NCI-H510A (cell line): ENCODE results near the gene MLKL.

Experiments
- DNase-seq: peaks from one replicate; lab custom pipeline; 2025; lab: John Stamatoyannopoulos, UW

Gene MLKL

DNA sequence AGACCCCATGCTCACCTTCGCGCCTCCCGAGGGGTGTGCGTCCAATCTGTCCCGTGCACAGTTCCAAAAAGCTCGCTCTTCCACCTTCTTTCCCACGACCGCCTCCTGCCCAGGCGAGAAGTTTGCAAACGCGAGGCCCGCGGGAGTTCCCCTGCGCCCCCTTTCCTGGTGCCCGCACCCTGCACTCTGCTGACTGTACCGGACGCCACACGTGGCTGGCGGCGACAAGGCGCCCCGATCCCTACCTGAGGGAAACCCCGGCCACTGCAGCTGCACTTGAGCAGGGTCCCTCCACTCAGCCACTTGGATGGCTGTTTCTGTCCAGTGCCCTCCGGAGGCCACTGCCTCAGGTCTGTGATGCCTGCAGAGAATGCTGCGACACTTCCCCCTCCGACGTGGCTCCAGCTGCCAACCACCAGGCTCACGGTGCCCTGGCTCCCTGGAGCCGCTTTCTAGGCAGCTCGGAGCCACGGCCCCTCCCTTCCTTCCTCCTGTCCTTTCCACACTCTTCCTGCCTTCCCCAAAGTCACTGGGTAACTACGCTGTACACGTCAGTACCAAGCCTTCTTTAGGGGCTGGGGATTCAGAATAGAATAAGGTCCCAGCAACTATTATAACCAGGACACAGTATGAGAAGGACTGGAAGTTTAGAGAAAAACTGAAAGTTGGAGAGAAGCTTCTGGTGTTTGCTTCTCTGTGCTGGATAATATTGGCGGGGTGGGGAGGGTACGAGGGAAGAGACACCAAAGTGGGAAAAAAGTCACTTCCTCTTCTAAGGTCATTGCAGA lies at the start of gene MLKL:
MLKL (minus strand) TSS at position 425 of the 788 bp plus-strand sequence. CDS start 5,105 bp downstream, outside the sequence.
- DNase-seq, result peak; percentile 30

- DNase-seq, result no peak
Observed at GRCh38 chr16:74749291-74750055, 48.8 kb upstream of the MLKL start.

DNA sequence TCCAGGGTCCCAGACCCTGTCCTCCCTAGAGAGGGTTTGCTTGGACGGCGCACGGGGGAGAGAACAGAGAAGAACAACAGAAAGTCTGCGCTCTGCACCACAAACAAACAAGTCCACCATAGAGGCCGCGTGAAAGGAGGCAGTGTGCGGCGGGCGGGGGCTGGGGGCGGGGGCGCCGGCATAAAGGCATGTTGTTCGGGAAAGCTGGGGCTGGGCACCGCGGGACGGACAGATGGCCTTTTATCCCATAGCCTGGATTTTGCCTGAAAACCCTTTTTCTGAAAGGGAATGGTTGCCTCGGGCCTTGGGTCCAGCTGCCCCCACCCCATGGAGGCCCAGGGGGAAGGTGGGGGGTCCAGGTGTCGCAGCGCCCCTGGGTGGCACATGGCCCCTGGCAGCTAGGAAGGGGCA lies 48.0 kb upstream of the MLKL start:
- no peak for DNase-seq

DNA sequence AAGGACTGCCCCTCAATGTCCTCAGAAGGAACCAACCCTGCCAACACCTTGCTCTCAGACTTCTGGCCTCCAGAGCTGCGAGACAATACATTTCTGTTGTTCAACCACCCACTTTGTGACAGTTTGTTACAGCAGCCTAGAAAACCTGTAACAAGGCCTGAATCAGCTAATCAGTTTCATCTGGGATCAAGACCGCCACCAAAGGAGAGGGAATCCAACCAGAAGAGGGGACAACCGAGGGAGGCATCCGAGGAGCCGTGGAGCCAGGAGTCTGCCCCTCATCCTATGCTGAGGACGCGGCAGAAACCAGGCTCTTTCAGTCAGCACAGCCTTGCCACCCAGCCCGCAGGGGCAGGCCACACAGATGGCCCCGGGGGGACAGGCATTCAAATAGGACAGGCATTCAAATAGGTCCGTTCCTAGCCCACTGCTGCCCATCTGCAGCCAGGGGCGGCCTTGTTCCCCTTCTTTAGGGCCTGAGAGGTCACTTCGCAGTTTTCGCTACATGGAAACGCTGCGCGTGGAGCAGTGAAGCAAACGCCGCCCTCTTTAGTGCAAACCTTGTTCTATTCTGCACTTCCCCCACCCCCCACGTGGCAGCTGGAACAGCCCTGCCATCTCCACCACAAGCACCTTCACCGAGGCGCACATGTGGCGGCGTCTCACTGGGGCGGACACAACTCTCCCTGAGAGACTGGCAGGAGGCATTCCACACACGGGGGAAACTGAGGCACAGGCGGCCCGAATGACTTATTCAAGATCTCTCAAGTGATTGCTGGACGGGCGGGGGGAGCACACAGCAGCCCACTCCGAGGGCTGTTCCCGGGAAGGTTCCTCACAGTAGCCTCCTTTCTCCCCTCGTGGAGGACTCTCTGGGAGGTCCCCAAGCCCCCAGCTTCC lies 47.3 kb upstream of the MLKL start:
- no peak for DNase-seq

GRCh38 chr16:74745926-74746325 lies 45.3 kb upstream of the MLKL start:
- DNase-seq, result no peak

- no peak for DNase-seq
Observed at GRCh38 chr16:74745109-74745615, 44.5 kb upstream of the MLKL start.

DNA sequence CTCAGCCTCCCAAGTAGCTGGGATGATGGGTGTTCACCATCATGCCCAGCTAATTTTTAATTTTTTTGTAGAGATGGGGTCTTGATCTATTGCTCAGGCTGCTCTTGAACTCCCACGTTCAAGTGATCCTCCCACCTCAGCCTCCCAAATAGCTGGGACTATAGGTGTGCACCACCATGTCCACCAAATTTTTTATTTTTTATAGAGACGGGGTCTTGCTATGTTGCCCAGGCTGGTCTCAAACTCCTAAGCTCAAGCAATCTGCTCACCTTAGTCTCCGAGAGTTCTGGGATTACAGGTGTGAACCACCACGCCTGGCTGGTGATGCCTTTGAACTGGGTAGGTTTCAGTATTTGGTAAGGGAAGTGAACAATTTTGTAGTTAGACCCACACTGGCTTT lies 43.9 kb upstream of the MLKL start:
- no peak for DNase-seq

DNA sequence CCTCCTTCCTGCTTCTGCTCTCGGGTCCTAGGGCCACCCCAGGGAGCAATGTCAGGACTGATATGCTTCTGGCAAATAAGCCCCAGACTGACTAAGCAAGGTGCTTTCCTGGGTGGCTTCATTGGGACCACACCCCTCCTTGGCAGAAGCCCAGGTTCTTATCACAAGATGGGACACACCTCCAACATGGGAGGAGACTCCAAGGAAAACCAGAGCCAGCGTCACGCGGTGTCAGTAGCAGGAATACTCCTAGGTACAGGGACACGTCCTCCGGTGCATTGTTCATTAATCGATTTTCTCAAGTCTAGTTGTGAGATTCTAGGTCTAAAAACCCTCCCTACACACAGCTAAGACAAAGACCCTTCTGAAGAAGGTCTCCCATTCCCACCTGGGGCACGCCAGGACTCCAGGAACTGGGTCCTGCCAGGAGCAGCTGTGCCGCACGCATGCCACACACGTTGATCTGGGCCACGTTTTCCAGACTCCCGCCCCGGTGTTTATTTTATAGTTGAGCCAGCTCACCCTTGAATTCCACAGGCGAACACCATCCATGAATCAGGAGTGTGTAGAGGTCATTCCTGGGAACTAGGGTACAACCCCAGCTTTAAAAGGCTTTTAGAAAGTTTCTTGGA lies 43.1 kb upstream of the MLKL start:
- DNase-seq, result peak; percentile 70

GRCh38 chr16:74743045-74743667 lies 42.5 kb upstream of the MLKL start:
- DNase-seq, result no peak

DNA sequence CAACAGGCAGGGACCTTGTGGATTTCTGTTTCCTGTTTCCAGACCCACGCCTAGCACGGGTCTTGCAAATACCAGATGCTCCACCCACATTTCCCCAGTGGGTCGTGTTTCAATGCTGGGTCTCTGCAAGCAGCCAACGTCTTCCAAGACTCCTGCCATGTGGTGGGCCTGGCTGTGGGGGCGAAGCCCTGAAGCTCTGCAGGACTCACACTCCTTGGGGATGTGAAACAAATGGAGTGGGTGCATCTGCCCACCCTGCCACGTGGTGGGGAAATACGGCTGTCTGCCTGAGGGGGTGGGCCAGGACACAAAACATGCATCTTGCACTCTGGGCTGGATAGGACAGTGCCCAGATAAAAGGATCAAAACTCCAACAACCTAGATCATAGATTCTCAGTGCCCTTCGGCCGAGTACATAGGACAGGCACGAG lies 41.4 kb upstream of the MLKL start:
- no peak for DNase-seq

- no peak for DNase-seq
Observed at GRCh38 chr16:74740795-74741304, 40.2 kb upstream of the MLKL start.

DNA sequence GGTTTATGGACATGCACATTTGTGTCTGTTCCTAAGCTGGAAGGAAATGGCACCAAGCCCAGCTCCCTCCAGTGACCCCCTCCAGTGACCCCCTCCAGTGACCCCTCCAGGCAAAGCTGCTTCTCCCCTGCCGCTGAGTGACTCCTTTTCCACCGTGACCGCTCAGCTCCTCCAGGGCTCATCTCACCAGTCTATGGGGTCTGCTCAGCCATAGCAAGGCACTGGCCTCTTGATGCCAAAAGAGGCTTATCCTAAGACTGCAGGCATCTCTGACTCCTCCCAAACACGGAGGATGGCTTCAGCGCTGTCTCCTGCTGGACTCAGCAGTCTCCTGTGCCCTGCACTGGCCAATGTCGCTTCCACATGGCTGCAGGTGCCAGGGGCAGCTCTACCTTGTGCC lies 38.6 kb upstream of the MLKL start:
- DNase-seq, result no peak

- DNase-seq, result no peak
Observed at GRCh38 chr16:74738816-74739215, 38.2 kb upstream of the MLKL start.

DNA sequence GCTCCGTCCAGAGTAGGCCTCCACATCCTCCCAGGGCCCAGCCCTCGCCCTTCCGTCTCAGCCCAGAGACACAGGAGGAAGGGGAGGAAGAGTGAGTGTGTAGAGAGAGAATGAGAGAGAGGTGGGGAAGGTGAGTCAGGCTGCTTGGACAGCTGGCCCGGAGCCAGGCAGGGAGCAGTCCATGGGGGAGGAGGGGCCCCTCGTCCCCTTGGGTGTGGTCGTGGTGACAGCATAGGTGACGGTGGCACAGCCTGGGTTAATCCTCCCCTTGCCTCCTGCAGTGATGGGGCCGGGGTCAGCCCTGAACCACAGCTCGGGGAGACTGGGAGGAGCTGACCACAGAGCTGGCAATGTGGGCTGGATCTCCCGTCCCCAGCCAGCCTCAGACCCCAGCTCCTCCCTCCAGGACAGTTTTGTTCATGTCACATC lies 37.5 kb upstream of the MLKL start:
- DNase-seq, result no peak

DNA sequence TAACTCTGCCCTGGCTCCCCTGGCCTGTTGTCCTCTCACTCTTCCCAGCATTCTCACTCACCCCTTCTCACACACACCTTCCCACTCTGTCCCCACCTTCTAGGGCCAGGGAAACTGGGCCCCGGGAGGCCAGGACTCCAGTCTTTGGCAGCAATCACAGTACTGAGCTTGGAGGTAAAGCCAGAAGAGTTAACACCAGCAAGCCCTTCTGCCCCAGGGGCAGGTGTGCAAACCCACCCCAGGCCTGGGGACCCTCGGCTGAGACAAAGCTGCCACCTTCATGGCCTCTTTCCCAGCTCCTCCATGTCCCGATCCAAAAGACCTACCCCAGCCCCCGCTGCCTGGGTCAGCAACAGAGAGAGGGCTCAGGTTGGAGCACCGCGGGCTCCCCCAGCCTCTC lies 36.9 kb upstream of the MLKL start:
- no peak for DNase-seq

GRCh38 chr16:74736531-74737157 lies 36.0 kb upstream of the MLKL start:
- DNase-seq, result no peak

GRCh38 chr16:74735554-74735953 lies 34.9 kb upstream of the MLKL start:
- DNase-seq, result no peak

GRCh38 chr16:74735162-74735452 lies 34.4 kb upstream of the MLKL start:
- DNase-seq, result no peak

GRCh38 chr16:74734361-74735161 lies 33.9 kb upstream of the MLKL start:
- no peak for DNase-seq
